GM18498 (cell line): ENCODE results near the gene DBNDD1.

Experiments
- ATAC-seq: cut with Tn5 transposase; IDR thresholded peaks from one replicate; pipeline ENCODE4 v1.9.1; 2021; ENCODE audit warnings: mild to moderate bottlenecking, moderate library complexity; ENCODE audit not compliant: unreplicated experiment

DBNDD1 gene

DNA sequence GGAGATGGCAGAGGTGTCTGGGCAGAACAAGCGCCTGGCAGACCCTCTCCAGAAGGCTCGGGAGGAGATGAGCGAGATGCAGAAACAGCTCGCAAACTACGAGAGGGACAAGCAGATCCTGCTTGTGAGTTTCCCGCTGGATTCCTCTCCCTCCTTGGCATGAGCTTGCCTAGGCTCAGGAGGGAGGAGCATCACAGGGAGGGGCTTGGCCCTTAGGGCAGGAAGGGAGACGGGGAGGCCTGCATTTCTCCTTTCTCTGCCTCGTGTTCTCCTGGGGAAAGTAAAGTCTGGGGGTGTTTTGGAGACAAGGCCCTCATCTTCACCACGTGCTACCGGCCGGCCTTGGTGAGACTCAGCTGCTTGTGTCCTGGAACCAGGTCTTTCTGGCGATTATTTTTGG, 18.0 kb upstream of the DBNDD1 start:
- no peak for ATAC-seq

DNA sequence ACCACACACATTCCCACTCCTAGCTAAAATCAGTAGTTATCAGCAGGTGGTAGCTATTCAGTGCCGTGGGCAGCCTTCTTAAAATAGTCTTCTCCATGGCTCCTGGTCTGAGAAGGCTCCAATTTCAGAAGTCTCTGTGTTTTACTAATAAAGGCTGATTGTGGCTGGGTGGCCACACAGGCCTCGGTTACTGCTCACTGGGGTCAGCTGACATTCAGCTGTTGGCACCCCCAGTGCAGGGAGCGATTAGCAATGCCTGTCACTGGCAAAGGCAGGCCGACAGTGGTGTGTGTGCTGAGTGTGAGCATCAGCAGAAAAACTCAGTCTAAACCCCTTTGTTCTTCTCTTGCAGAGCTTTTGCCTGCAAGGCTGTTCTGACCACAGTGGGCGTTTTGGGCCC, 16.6 kb upstream of the DBNDD1 start:
- ATAC-seq: no peak

DNA sequence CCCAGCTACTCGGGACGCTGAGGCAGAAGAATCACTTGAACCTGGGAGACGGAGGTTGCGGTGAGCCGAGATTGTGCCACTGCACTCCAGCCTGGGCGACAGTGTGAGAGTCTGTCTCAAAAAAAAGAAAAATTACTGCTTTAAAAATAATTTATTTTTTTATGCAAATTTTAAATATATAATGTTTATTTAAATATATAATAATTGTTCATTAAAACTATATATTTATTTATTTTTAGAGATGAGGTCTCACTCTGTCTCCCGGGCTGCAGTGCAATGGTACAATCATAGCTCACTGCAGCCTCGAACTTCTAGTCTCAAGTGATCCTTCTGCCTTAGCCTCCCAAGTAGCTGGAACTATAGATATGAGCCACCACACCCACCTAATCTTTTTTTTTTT, 15.2 kb upstream of the DBNDD1 start:
- ATAC-seq: no peak

DNA sequence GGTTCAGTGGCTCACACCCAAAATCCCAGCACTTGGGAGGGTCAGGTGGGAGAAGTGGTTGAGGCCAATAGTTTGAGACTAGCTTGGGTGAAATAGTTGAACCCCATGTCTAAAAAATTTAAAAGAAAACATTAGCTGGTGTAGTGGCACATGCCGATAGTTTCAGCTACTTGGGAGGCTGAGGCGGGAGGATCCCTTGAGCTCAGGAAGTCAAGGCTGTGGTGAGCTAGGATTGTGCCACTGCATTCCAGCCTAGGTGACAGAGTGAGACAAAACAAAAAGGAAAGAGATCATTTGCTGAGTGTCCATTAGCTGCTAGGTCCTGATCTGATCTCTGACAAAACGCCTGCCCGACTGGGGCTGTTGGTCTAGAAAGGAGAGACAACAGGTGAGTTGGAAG, 14.1 kb upstream of the DBNDD1 start:
- ATAC-seq: no peak

DNA sequence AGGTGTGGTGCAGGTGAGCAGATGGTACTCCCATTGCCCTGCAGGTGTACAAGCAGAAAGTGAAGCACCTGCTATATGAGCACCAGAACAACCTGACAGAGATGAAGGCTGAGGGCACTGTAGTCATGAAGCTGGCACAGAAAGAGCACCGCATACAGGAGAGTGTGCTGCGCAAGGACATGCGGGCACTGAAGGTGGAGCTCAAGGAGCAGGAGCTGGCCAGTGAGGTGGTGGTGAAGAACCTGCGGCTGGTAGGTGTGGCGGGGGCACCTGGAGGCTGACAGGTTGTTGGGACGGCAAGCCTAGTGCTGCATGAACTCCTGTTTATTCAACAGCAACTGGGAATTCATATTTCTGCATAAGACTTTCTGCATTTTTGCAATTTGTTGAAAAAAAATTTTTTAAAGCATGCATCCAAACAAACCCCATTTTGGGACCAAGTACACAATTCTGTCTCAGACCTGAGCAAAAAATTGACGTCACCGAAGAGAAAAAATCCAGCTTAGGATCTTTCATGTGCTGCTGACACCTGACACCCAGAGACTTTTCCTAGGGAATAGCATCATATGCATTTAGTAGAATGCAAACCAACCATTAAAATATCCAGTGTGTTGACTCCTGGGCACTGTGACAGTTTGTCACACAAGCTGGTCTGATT, 13.5 kb upstream of the DBNDD1 start:
- no peak for ATAC-seq

DNA sequence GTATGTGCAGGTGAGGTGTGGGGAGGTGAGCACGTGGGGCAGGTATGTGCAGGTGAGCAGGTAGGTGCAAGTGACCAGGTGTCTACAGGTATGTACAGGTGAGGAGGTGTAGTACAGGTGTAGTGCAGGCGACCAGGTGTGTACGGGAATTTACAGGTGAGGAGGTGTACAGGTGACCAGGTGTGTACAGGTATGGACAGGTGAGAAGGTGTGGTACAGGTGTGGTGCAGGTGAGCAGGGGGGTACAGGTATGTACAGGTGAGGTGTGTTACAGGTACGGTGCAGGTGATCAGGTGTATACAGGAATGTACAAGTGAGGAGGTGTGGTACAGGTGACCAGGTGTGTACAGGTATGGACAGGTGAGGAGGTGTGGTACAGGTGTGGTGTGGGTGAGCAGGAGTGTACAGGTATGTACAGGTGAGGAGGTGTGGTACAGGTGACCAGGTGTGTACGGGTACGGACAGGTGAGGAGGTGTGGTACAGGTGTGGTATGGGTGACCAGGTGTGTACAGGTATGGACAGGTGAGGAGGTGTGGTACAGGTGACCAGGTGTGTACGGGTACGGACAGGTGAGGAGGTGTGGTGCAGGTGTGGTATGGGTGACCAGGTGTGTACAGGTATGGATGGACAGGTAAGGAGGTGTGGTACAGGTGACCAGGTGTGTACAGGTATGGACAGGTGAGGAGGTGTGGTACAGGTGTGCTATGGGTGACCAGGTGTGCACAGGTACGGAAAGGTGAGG, 12.8 kb upstream of the DBNDD1 start:
- ATAC-seq: no peak

DNA sequence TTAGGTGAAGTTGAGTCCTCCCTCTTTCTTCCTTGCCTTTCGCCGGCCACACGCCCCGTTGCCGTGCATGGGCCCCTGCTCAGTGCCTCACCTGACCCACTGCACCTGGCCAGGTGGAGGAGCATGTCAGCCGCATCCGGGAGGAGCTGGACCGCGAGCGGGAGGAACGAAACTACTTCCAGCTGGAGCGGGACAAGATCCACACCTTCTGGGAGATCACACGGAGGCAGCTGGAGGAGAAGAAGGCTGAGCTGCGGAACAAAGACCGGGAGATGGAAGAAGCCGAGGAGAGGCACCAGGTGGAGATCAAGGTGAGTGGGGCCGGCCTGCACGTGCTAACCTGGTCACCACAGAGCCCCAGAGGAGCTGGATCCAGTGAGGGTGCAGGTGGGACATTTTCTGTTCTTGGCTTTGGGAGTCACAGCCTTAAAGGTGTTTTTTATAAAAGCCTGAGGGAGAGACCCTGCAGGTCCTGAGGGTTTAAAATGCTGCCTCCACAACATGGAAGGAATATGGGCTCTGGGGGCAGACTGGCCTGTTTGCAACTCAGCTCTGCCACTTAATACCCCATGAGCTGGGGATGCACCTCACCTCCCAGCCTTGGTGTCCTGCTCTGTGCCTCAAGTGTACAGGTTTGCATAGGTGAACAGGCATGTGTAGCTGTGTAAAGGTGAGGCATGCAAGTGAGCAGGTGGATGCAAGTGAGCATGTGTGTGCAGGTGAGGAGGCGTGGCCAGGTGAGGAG, 12.1 kb upstream of the DBNDD1 start:
- no peak for ATAC-seq

DNA sequence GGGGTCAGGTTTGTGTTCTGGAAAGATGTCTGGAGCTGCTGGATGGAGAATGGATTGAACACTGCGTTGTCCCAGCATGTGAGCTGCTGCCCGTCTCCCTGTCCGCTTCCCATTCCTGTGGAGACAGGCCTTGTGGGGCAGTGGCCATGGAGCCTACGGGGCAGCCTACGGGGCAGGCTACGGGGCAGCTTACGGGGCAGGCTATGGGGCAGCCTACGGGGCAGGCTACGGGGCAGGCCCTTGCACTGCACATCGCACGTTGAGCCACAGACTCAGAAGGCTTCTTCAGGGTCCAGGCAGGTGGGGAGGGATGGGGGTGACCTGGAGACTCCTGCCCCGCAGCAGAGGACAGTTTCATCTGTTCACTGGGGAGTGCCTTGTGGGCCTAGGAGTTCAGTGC, 9.7 kb upstream of the DBNDD1 start:
- no peak for ATAC-seq

DNA sequence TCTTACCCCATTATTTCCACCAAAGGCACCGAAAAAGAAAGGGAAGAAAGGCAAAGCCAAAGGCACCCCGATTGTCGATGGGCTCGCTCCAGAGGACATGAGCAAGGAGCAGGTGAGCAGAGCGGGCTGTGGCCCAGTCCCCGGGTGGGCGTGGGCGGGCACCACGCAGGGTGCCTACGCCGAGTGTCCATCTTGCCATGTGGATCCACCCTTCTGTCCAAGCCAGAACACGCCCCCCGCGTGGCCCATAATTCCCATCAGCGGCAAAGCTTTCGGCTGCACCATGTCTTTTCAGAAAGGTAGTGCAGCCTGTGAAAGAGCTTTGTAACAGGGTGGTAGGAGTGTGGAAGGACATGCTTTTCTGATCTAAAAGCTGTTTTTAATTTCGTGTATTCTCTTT, 8.4 kb upstream of the DBNDD1 start:
- no peak for ATAC-seq

DNA sequence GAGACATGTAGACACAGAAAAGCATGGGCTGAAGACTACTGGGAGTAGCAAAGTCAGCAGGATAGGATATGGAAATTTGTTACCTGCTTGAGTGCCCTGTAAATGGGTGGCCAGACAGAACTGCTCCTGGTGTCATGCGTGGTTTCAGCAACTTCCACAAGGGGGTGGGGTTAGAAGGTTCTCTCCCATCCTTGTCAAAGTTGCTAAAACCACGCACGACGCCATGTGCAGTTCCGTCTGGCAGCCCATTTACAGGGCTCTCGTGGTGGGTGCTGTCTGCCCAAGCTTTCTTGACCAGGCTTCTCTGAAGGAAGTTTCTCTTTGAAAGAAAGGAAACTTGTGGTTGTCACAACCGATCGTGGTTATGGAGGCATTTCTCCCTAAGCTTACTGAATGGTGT, 6.9 kb upstream of the DBNDD1 start:
- no peak for ATAC-seq

DNA sequence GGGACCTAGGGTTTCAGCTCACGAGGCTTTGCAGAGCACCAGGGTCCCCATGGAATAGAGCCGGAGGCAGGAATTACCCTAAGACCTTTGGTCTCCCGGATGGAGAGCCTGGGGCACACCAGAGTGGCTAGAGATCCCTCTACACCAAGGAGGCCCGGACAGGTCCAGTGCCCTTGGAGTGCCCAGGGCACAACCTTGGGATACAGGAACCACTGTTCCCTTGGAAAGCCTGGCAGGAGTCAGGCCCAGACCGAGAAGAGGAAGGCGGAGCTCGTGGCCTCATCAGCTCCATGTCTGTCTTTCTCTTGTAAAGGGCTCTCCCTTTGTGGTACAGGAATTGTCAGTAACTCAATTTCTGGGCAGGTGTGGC, 3.8 kb upstream of the DBNDD1 start:
- no peak for ATAC-seq

DNA sequence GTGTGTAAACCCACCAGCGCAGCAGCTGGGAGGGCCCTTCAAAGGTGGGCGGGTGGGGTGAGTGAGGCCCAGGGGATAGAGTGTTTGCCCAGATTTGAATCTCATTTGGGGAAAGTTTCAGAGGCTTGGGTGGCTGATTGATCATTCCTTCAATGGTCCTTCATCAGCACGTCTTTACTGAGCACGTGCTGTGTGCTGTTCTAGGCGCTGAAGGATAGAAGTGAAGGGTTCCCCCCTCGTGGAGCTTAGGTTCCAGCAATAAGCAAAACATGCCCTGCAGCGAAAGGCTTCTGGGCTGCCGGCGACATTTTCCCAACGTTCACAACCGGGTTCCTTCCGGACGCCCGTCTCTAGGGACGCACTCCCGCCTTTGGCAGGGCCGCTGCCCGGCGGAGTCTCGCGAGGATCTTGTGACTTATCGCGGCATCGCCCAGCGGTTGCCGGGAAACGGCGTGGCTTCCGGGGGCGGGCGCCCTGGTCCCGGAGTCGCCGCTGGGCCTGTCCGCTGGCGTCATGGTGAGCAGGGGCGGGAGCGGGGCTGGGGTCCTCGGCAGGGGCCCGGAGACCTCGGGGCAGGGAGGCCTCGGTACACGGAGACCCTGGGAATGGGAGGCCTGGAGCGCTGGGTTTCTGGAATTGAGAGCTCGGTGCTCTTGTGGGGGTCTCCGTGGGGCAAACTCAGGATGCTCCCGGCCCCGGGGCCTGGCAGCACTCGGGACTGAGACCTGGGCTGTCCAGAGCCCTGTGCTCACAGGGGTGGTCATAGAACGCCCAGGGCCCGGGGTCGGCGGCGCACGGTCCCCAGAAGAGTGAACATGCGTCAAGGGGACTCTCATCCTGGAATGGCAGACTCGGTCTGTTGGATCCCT, 3.2 kb upstream of the DBNDD1 start:
- ATAC-seq: peak; percentile 77

DNA sequence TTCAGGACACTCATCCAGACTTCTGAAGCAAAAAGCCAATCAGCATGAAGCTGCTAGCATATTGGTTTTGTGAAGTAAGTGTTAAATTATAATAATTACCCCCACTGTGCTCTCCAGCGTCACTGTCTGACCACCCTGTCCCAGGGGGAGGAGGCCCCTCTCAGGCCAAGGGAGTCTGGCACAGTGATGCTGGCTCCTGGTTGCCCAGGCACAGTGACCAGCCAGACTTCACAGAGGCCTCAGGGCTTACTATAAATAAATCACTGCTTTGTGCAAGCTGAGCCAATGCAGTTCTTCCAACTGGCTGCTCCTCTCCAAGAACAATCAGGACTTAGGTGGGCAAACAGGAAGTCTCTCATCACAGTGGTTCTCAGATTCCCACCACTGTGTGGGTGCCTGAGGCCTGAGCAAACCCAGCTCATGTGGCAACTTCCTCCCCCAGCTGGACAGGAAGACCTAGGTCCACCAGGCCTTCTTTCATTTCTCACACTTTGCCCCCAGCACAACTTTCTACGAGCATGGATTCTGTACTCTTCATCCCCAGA, 1.7 kb upstream of the DBNDD1 start:
- ATAC-seq: no peak

DNA sequence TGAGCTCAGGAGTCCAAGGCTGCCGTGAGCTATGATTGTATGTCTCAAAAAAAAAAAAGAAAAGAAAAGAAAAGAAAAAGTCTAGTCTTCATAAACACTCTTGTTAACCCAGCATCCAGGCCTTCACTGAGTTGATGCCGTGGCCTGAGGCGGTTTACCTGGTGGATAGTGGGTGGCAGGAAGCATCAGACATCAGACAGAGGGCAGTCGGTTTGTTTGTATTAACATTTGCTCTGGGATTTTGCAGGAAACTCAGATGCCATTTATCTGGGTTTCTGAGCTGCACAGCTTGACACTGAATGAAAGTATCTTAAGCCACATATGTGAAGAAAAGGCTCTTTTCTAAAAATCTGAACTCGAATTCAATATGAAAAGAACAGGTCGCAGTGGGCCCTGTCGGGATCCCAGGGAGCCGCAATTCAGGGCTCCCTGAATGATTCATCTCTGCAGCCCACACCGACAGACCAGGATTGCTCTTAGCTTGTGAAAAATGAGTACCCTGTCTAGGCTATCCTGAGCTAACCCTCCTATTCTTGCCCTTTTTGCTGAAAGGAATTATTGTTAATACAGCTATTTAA, 1.1 kb upstream of the DBNDD1 start:
- no peak for ATAC-seq

DNA sequence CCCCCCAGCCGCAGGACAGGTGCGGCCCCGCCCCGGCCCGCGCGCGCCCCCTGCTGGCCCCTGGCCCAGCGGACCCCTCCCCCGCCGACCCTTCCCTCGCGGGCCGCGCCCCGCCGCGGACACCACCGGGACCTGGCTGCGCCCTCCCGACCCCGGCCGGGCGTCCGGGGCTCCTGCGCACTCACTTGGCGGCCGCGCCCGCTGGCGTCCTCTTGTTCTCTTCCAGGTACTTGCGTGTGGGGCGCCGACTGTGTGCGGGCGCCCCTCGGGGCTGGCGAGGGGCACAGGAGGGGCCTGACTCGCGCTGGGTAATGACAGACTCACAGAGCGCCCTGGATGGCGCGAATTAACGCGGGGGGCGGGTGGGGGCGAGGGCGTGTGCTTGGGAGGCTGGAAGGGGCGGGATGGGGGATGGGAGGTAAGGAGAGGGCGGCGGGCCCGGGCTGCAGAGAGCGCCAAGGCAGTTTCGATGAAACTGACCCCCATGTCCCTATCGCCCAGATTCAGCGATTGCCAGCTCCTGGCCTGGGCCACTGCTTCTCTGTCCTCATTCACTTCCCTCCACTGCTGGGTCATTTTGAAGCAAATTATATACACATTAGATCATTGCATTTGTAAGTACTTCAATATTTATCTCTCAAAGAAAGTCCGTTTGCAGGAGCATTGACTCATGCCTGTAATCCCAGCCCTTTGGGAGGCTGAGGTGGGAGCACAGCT, 445 bp upstream of the DBNDD1 start:
- peak; percentile 53 for ATAC-seq

DNA sequence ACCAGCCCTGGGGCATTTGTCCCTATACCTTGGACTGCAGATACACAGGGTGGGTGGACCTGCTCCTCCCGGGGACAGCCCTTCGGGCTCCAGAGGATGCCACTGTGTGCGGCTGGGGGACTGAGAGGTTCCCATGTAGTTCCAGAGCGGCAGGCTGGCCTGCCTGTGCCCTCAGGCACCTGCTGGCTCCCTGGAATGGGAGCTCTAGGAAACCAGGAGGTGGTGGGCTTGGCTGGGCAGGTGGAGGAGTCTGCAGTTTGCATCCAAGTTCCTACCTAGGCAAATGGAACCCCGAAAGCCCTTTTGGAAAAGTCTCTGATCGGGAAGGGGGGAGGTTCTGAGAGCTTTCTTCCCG, 982 bp downstream of the DBNDD1 start:
- no peak for ATAC-seq

DNA sequence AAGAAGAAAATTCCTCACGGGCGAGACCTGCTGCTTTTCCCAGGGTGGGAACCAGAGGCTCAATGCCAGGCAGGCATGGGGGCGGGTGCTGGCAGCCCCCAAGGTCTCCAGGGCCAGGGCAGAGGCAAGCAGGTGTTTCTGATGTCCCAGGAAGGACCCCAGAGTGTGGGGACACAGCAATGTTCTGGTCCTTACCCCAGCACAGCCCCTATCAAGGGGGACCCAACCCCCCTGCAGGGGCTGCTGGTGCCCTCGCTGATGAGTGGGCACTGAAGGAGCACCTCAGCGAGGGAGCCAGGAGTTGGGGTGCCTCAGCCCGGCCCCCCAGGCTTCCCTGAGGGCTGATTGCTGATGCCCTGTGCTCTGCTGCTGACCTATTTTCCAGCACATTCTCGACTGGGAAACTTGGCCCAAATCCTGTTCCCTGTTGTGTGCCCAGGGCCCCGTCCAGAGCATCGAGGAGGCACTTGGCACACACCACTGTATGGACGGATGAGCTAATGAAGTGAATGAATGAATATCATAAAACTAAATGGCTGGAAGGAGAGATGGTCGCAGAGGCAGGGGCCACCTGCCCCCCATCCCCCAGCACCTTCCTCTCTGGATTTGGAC, 2.8 kb downstream of the DBNDD1 start:
- no peak for ATAC-seq

DNA sequence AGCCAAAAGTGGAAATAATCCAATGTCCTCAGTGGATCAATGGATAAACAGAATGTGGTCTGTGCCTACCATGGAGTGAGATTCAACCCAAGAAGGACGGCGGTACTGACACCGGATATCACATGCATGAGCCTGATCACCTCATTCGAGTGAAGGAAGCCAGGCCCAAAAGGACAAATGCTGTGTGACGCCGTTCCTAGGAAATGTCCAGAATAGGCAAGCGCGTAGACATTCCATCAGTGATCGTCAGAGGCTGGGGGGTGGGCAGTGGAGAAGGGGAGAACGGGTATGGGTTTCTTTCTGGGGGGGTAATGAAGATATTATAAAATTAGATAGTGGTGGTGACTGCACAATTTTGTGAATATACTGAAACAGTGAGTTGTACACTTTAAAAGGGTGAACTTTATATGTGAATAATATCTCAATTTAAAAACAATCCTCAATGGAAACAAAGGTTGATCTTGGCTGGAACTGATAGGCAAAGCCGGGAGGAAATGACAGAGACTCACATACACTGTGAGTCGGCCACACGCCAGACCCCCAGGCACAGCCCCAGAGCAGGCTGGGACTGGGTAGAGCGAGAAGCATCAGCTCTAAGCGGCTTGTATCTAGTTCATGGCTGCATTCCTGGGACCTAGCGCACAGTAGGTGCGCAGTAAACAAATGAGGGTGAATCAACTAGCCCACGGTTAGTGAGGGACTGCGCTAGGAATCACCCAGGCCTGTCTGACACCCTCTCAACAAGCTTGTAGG, 3.5 kb downstream of the DBNDD1 start:
- ATAC-seq: no peak
